Sigmoid colon (tissue), 4 donors: ENCODE data around the gene TMTC2.

Source experiments
- EP300 ChIP-seq, 4 donors: sonication (generic); formaldehyde crosslinking; IDR thresholded peaks; one replicate each; pipeline ENCODE4 v1.6.1; 2017; ENCODE audit warnings: antibody characterized with exemption in 4 of 4
- TF ChIP-seq, protein P1 (sequence below), 4 experiments: fragments of 450-650 bp in 3 of 4; fragments of 200-600 bp in 1 of 4; IDR thresholded peaks; one replicate each; pipeline ENCODE4 v1.5.1; 2016 to 2019; ENCODE audit warnings: antibody characterized with exemption in 4 of 4, mild to moderate bottlenecking in 3 of 4, moderate library complexity in 2 of 4

DNA sequence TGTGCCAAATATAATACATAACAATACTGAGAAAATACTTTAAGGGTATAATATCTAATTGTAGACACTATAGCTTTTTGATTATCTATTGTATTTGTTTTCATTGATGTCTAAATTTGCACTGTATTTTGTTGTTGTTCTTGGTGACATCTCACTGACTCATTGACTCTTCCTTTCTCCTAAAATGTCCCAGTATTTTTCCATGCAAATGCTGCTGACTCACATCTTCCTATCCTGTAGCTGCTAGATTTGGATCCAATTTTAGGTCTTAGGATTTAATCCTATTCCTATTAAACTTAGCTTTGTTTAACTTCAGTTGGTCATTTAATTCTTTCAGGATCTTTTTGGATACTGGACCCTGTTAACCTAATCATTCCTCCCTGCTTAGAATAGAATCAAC is 148.5 kb downstream of the TMTC2 start:
- TF ChIP-seq, protein P1, sequence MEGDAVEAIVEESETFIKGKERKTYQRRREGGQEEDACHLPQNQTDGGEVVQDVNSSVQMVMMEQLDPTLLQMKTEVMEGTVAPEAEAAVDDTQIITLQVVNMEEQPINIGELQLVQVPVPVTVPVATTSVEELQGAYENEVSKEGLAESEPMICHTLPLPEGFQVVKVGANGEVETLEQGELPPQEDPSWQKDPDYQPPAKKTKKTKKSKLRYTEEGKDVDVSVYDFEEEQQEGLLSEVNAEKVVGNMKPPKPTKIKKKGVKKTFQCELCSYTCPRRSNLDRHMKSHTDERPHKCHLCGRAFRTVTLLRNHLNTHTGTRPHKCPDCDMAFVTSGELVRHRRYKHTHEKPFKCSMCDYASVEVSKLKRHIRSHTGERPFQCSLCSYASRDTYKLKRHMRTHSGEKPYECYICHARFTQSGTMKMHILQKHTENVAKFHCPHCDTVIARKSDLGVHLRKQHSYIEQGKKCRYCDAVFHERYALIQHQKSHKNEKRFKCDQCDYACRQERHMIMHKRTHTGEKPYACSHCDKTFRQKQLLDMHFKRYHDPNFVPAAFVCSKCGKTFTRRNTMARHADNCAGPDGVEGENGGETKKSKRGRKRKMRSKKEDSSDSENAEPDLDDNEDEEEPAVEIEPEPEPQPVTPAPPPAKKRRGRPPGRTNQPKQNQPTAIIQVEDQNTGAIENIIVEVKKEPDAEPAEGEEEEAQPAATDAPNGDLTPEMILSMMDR (IDR thresholded peaks at IDR 0.05): no peak
- no peak for TF ChIP-seq EP300 (IDR thresholded peaks at IDR 0.05)
